Activated CD4-positive, alpha-beta memory T cell treated with anti-CD3 and anti-CD28 coated beads, Interleukin-2, amount 10 ng/mL, durations not matched to agents 7 days and 5 days (primary cell): Measurements from ENCODE around the gene PLB1. TPM values are rescaled to one million over a fixed set of nuclear protein-coding genes. Genes with fewer than 3 reads are reported as not detected.
A peak's percentile ranks its signal among the peaks of the same experiment; 100 is the strongest.

Experiments used
- CTCF ChIA-PET: fragments of 350-600 bp; sonication (Branson Sonifier 250); formaldehyde crosslinking; loops from one replicate; lab custom pipeline; 2021; ENCODE audit warnings: antibody characterized with exemption, inconsistent platforms; lab: Charles Lee
- POLR2A ChIA-PET: fragments of 350-600 bp; sonication (Branson Sonifier 250); formaldehyde crosslinking; loops from one replicate; lab custom pipeline; 2021; ENCODE audit warnings: antibody characterized with exemption; lab: Charles Lee
- DNase-seq: peaks from one replicate; pipeline ENCODE4 v3.0.0-alpha.2; 2020
- H3K27ac Mint-ChIP-seq: one replicate; pipeline ENCODE4 v1.8.0; 2021; ENCODE audit warnings: mild to moderate bottlenecking, mixed read lengths
- H3K27me3 Mint-ChIP-seq: one replicate; pipeline ENCODE4 v1.8.0; 2021; ENCODE audit warnings: mixed read lengths
- H3K36me3 Mint-ChIP-seq: one replicate; pipeline ENCODE4 v1.8.0; 2021; ENCODE audit warnings: low read depth, mixed read lengths
- H3K4me1 Mint-ChIP-seq: one replicate; pipeline ENCODE4 v1.8.0; 2021; ENCODE audit warnings: mixed read lengths
- H3K4me3 Mint-ChIP-seq: one replicate; pipeline ENCODE4 v1.8.0; 2021; ENCODE audit warnings: mild to moderate bottlenecking, mixed read lengths
- H3K9me3 Mint-ChIP-seq: one replicate; pipeline ENCODE4 v1.8.0; 2021; ENCODE audit warnings: mixed read lengths
- total RNA-seq, 2 experiments: library from RNA; stranded (reverse); gene quantifications; one replicate each; pipeline ENCODE4 v1.2.3, GENCODE V29; 2021

PLB1 gene
- total RNA-seq, 2 experiments from 2014 or later: 1.1 to 1.2 TPM

DNA sequence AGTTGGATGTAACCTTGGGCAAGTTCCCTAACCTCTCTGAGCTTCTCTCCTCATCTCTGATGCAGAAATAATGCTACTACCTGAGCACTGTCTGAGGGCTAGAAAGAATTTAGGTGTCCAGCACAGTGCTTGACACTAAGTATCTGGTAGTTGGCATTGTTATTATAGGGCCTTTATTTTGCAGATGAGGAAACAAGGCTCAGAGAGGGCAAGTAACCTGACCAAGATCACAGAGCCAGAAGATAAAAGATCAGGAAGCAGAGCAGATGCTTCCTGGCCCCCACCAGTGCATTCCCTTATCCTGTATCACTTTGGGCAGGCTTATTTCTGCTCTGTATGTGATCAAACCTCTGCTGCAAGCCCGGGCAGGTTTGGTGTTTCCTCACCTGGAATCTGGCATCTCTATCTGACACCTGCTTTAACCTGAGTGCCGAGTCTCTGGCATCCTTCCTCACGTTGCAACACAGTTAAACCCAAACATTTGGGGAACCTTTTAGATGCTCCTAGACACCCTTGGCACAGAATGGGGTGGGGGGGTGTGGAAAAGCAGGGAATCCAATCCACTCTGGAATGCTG lies 69.9 kb downstream of the PLB1 start:
- ChIA-PET POLR2A (interaction anchor here (0.9 to 1.6 kb wide), 5 partner anchors 9 to 186 kb away, joined by 3 to 7 read pairs (median 4); partner anchors contain the start of gene PPP1CB), CTCF (interaction anchor here (0.7 to 5.2 kb wide), 27 partner anchors 8 to 812 kb away, joined by 3 to 56 read pairs (median 6); partner anchors contain the start of gene PPP1CB)
- Mint-ChIP-seq H3K27ac (no peak overlapping the region), H3K9me3 (peaks cover 7% of the 10 kb centered on the region), H3K27me3 (peaks cover 7% of the 10 kb centered on the region), H3K36me3 (peaks cover 8% of the 10 kb centered on the region), H3K4me1 (peaks cover 19% of the 10 kb centered on the region), H3K4me3 (peak overlapping the region; percentile 18)
- no peak for DNase-seq

- H3K4me1 Mint-ChIP-seq: peaks cover 19% of the 10 kb centered on the region
- POLR2A ChIA-PET: interaction anchor here (0.9 to 2.1 kb wide), 8 partner anchors 10 to 185 kb away, joined by 3 to 7 read pairs (median 4); partner anchors contain the start of gene PPP1CB
- H3K27me3 Mint-ChIP-seq: peaks cover 11% of the 10 kb centered on the region
- DNase-seq: peak; percentile 91
- peaks cover 12% of the 10 kb centered on the region for H3K36me3 Mint-ChIP-seq
- CTCF ChIA-PET: interaction anchor here (0.7 to 5.2 kb wide), 32 partner anchors 9 to 812 kb away, joined by 3 to 56 read pairs (median 5); partner anchors contain the start of gene PPP1CB
- peak overlapping the region; percentile 81 for H3K4me3 Mint-ChIP-seq
- H3K27ac Mint-ChIP-seq: peak overlapping the region; percentile 45
- H3K9me3 Mint-ChIP-seq: peaks cover 12% of the 10 kb centered on the region
Observed at GRCh38 chr2:28566521-28567041, 70.7 kb downstream of the PLB1 start.

DNA sequence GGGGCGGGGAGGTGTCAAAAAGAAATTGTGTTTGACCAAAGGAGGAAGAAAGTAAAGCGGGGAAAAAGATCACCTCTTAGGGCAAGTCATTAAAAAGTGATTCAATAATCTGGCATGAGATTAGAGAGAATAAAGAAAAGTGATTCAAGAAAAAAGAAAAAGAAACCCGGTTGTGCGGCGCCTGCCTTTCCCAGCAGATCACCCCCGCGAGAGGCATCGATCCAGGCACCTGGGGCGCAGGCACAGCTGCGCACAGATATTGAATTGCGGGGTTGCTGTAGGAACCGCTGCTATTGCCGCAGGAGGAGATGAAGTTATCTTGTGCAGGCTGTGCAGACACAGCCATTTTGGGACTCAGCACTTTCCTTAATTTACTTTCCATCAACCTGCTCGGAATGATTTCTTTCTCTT lies 71.2 kb downstream of the PLB1 start:
- ChIA-PET CTCF (interaction anchor here (0.6 to 5.2 kb wide), 32 partner anchors 10 to 445 kb away, joined by 3 to 56 read pairs (median 4); partner anchors contain the start of gene PPP1CB), POLR2A (interaction anchor here (0.9 to 2.1 kb wide), 8 partner anchors 11 to 185 kb away, joined by 3 to 7 read pairs (median 4); partner anchors contain the start of gene PPP1CB)
- Mint-ChIP-seq H3K4me1 (peaks cover 19% of the 10 kb centered on the region), H3K27me3 (peaks cover 11% of the 10 kb centered on the region), H3K9me3 (peaks cover 17% of the 10 kb centered on the region), H3K27ac (peak overlapping the region; percentile 45), H3K36me3 (peaks cover 17% of the 10 kb centered on the region), H3K4me3 (peak overlapping the region; percentile 81)
- no peak for DNase-seq

DNA sequence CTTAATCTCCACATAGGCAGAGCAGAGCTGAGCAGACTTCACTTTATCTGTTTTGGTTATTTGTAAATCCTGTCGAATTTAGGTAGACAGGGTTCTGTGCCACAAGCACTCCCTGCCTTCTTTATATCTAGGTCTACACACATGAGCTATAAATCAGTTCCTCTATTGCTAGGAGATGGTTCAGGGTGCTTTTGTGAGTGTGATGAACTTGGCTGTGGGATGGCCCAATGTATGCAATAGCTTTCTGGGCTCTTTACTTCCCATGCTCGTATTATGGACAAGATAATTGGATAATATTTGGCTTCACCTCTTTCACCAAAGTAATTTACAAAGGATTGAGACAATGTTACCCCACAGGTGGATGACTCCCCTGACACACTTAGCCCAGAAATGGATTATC lies 72.2 kb downstream of the PLB1 start:
- Mint-ChIP-seq H3K4me1 (peaks cover 19% of the 10 kb centered on the region), H3K4me3 (peak overlapping the region; percentile 81)
- DNase-seq: no peak

GRCh38 chr2:28568533-28568932 lies 72.7 kb downstream of the PLB1 start:
- H3K9me3 Mint-ChIP-seq: peaks cover 22% of the 10 kb centered on the region
- H3K36me3 Mint-ChIP-seq: peaks cover 17% of the 10 kb centered on the region
- no peak overlapping the region for H3K27ac Mint-ChIP-seq
- ChIA-PET POLR2A (no interaction called here), CTCF (interaction anchor here (1.1 to 5.2 kb wide), 6 partner anchors 19 to 370 kb away, joined by 3 to 56 read pairs (median 4); no protein-coding TSS in a partner anchor)
- no peak overlapping the region for H3K4me3 Mint-ChIP-seq
- no peak for DNase-seq
- peaks cover 11% of the 10 kb centered on the region for H3K27me3 Mint-ChIP-seq
- peaks cover 19% of the 10 kb centered on the region for H3K4me1 Mint-ChIP-seq

More for the DNA sequence above, 72.2 kb downstream of the PLB1 start:
- POLR2A ChIA-PET: interaction anchor here (2.1 kb wide), 1 partner anchor 15 kb away, joined by 4 read pairs; no protein-coding TSS in a partner anchor
- peaks cover 11% of the 10 kb centered on the region for H3K27me3 Mint-ChIP-seq
- peaks cover 22% of the 10 kb centered on the region for H3K9me3 Mint-ChIP-seq
- no peak overlapping the region for H3K27ac Mint-ChIP-seq
- CTCF ChIA-PET: interaction anchor here (0.6 to 5.2 kb wide), 13 partner anchors 10 to 370 kb away, joined by 3 to 56 read pairs (median 4); no protein-coding TSS in a partner anchor
- H3K36me3 Mint-ChIP-seq: peaks cover 17% of the 10 kb centered on the region

DNA sequence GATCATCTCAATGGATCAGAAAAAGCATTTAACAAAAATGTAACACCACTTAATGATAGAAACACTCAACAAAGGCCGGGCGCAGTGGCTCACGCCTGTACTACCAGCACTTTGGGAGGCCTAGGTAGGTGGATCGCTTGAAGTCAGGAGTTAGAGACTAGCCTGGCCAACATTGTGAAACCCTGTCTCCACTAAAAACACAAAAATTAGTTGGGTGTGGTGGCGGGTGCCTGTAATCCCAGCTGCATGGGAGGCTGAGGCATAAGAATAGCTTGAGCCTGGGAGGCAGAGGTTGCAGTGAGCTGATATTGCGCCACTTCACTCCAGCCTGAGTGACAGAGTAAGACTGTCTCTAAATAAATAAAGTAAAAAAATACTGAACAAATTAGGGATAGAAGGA lies 74.6 kb downstream of the PLB1 start:
- Mint-ChIP-seq H3K4me3 (no peak overlapping the region), H3K9me3 (peaks cover 22% of the 10 kb centered on the region)
- POLR2A ChIA-PET: no interaction called here

DNA sequence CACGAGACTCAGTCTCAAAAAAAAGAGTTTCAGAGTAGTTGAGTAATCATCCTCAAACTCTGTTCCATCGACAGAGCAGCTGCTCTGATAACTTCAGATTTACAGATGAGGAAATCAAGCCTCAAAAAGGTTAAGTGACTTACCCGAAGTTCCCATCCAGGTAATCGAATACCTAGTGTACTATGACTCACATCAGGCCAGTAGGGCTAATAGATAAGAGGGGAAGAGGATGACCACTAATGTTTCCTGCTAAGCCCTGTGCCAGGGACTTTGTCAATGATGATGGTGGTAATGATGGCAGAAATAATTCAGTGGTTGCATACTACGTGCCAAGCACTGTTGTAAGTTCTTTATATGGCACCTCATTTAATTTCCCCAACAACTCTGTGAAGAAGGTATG lies 80.9 kb downstream of the PLB1 start:
- DNase-seq: no peak
- peaks cover 9% of the 10 kb centered on the region for H3K9me3 Mint-ChIP-seq
- H3K36me3 Mint-ChIP-seq: peaks cover 6% of the 10 kb centered on the region
- H3K4me1 Mint-ChIP-seq: no peaks in the 10 kb centered on the region
- no peak overlapping the region for H3K4me3 Mint-ChIP-seq
- H3K27ac Mint-ChIP-seq: no peak overlapping the region
- CTCF ChIA-PET: no interaction called here
- POLR2A ChIA-PET: no interaction called here
- H3K27me3 Mint-ChIP-seq: no peaks in the 10 kb centered on the region

More for the DNA sequence above, 74.6 kb downstream of the PLB1 start:
- Mint-ChIP-seq H3K4me1 (peaks cover 19% of the 10 kb centered on the region), H3K36me3 (peaks cover 20% of the 10 kb centered on the region), H3K27ac (no peak overlapping the region), H3K27me3 (peaks cover 11% of the 10 kb centered on the region)
- CTCF ChIA-PET: interaction anchor here (1.8 to 1.9 kb wide), 2 partner anchors 24 to 25 kb away, joined by 5 to 6 read pairs; no protein-coding TSS in a partner anchor
- no peak for DNase-seq

DNA sequence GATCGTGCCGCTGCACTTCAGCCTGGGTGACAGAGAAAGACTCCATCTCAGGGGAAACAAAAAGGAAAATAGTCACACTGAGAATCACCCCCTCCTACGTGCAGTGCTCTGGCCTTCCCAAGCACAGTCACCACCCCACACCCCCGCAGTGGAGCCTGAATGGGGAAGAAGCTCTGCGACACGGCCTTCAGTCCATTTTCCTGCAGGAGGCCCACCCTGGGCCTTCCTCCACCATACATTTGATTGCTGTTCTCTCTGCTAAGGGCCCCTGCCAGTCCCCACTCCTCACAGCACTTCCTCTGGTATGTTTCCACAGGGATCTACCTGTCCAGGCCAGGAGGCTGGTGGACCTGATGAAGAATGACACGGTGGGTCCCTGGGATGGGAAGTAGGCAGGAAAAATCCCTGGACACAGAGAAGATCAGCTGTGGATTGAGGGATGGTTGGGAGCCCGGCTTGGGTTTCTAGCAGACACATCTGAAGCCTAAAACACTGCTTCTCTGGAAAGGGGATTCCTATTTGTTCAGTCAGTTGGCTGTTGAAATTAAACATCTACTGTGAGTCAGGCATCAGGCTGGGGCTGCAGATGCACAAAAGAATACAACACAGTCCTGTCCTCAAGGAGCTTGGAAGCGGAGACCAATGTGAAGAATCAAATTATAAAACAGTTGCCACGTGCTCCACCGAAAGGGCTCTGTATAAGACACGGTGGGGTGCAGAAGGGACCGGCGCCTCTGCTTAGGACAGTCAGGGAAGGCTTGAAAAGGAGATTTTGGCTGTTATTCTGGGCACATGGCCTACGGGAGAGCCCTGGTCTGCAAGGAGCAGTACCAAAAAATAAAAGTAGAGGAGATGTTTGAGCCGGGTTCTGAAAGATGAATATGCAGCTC lies 82.2 kb downstream of the PLB1 start:
- Mint-ChIP-seq H3K36me3 (peaks cover 3% of the 10 kb centered on the region), H3K27me3 (no peaks in the 10 kb centered on the region), H3K4me1 (no peaks in the 10 kb centered on the region), H3K27ac (no peak overlapping the region), H3K4me3 (no peak overlapping the region), H3K9me3 (no peaks in the 10 kb centered on the region)
- POLR2A ChIA-PET: interaction anchor here (1.8 kb wide), 1 partner anchor 17 kb away, joined by 7 read pairs; no protein-coding TSS in a partner anchor
- CTCF ChIA-PET: interaction anchor here (0.6 to 1.1 kb wide), 2 partner anchors 11 to 16 kb away, joined by 3 read pairs; no protein-coding TSS in a partner anchor
- DNase-seq: no peak

DNA sequence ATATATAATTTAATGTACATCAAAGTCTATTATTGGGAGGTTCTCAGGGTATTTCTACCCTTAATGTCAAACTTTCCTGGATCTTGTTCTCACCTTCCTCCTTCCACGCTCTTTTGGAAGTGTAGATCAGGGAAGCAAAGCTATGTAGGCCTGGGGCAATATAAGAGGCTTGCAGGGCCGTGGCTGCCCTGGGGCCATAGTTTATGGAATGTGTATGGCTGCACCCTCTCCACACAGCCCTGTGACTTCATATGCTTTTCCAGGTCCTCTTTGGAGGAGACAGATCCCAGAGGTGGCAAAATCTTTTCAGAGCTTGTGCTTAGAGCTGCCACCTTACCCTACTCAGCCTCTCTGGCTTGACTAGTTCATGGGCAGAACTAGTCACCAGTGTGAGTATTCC lies 82.9 kb downstream of the PLB1 start:
- Mint-ChIP-seq H3K27ac (no peak overlapping the region), H3K36me3 (peaks cover 3% of the 10 kb centered on the region), H3K27me3 (no peaks in the 10 kb centered on the region), H3K4me3 (no peak overlapping the region), H3K4me1 (peaks cover 2% of the 10 kb centered on the region), H3K9me3 (no peaks in the 10 kb centered on the region)
- POLR2A ChIA-PET: interaction anchor here (1.8 kb wide), 1 partner anchor 16 kb away, joined by 7 read pairs; no protein-coding TSS in a partner anchor
- CTCF ChIA-PET: interaction anchor here (0.6 to 1.1 kb wide), 3 partner anchors 11 to 31 kb away, joined by 3 to 5 read pairs (median 3); no protein-coding TSS in a partner anchor
- DNase-seq: no peak

DNA sequence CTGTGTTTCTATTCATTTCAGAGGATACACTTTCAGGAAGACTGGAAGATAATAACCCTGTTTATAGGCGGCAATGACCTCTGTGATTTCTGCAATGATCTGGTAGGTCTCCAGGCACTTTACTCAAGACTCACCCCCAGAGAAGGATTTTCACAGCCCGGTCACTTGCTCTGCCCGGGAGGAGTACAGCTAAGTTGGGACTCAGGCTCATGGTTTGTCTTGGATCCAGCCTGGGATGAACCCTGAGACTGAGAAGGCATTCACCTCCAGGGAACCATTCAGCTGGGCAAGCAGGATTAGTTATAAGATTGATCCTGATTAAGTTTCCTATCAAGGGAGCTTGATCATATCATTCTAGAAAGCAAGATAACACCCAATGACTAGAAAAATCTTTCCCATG lies 83.7 kb downstream of the PLB1 start:
- H3K27me3 Mint-ChIP-seq: no peaks in the 10 kb centered on the region
- ChIA-PET CTCF (interaction anchor here (1.1 to 1.9 kb wide), 3 partner anchors 13 to 15 kb away, joined by 5 to 15 read pairs (median 7); no protein-coding TSS in a partner anchor), POLR2A (interaction anchor here (1.8 kb wide), 1 partner anchor 15 kb away, joined by 7 read pairs; no protein-coding TSS in a partner anchor)
- no peak for DNase-seq
- no peaks in the 10 kb centered on the region for H3K9me3 Mint-ChIP-seq
- no peak overlapping the region for H3K4me3 Mint-ChIP-seq
- H3K36me3 Mint-ChIP-seq: peaks cover 7% of the 10 kb centered on the region
- H3K4me1 Mint-ChIP-seq: peaks cover 10% of the 10 kb centered on the region
- no peak overlapping the region for H3K27ac Mint-ChIP-seq

GRCh38 chr2:28580078-28580477 lies 84.2 kb downstream of the PLB1 start:
- Mint-ChIP-seq H3K4me3 (no peak overlapping the region), H3K27me3 (no peaks in the 10 kb centered on the region), H3K27ac (no peak overlapping the region), H3K9me3 (no peaks in the 10 kb centered on the region), H3K4me1 (peaks cover 15% of the 10 kb centered on the region), H3K36me3 (peaks cover 5% of the 10 kb centered on the region)
- ChIA-PET CTCF (interaction anchor here (1.6 to 1.9 kb wide), 2 partner anchors 13 to 15 kb away, joined by 7 to 15 read pairs; no protein-coding TSS in a partner anchor), POLR2A (interaction anchor here (1.8 kb wide), 1 partner anchor 15 kb away, joined by 7 read pairs; no protein-coding TSS in a partner anchor)
- DNase-seq: no peak

DNA sequence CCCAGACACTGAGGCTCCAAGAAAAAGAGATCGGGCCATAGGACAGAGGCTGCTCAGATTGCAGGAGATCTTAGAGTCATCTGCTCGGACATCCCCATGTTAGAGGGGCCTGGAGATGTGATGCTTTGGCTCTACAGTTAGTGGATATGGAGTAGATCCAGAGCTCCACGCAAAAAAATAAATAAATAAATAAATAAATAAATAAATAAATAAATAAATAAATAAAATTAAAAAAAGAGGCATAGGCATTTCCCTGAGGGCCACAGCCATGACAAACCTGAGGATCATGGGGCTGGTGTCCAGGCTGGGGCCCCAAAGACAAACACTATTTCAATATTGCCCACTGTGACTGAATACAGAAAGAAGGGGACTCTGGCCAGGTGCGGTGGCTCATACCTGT lies 85.5 kb downstream of the PLB1 start:
- Mint-ChIP-seq H3K36me3 (peaks cover 8% of the 10 kb centered on the region), H3K4me1 (peaks cover 25% of the 10 kb centered on the region), H3K4me3 (no peak overlapping the region), H3K27me3 (no peaks in the 10 kb centered on the region), H3K9me3 (no peaks in the 10 kb centered on the region), H3K27ac (no peak overlapping the region)
- ChIA-PET POLR2A (no interaction called here), CTCF (interaction anchor here (1.6 kb wide), 1 partner anchor 14 kb away, joined by 7 read pairs; no protein-coding TSS in a partner anchor)
- no peak for DNase-seq
